HG03342 (cell line): ENCODE data around the gene PDGFA.

ENCODE experiments used
- ATAC-seq: cut with Tn5 transposase; IDR thresholded peaks from one replicate; pipeline ENCODE4 v1.9.1; 2021; ENCODE audit warnings: mild to moderate bottlenecking, moderate library complexity; ENCODE audit not compliant: unreplicated experiment

Gene PDGFA

DNA sequence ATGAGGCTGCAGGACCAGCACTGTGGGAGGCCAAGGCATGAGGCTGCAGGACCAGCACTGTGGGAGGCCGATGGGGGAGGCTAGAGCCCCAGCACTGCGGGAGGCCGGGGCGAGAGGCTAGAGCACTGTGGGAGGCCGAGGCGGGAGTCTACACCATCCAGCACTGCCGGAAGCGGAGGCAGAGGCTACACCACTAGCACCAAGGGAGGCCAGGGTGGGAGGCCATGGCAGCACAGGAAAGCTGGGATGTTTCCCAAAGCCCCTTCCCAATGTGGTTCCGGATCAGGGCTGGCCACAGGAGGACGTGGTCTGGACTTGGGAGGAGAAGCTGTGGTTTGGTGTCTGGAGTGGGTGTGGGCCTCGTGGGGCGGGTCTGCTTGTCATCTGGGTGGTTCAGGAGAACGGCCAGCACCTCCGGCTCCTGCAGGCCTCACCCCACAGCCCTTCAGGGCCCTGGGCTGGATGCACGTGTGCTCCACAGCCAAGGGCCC, 43.6 kb downstream of the PDGFA start:
- ATAC-seq = no peak

DNA sequence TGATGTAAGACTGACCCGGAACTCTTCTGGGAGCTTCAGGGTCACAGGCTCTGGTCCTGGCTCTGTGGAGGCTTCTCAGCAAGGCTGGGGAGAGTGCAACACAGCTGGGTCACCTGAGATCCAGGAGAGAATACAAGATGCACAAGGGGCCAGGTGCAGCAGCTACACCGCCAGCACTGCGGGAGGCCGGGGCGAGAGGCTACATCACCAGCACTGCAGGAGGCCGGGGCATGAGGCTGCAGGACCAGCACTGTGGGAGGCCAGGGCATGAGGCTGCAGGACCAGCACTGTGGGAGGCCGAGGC, 44.3 kb downstream of the PDGFA start:
- ATAC-seq = no peak

DNA sequence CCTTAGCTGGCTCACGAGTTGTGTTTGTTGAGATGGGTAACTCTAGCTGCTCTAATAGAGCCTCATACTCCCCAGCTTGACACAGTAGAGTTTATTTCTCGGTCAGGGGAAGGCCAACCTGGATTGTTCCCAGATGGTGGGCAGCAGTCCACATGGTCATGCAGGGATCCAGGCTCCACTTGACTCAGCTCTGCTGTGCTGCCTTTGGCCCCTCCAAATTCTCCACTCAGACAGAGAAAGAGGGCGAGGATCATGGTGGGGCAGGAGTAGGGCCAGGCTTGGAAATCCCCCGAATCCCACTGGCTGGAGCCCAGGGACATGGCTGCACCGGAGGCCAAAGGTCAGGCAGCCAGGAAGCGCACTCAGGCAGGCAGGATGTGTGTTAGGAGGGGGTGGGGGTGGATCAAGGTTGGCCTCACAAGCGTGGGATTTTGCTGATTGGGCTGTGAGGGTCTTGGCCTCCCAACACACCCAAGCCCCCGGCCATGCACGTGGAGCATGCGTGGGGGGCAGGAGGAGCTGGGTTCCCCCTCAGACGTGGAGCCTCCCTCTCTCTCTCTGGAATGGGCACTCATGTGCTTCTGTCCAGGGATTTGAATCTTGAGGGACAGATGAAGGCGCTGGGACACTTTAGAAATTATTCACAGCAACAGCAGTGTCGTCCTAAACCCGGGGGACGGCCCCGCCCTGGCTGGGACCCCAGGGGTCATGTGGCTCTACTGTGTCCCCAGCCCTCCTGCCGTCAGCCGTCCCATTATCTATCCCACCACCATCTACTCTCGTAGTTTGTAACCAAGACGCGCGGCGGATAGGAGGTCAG, 44.8 kb downstream of the PDGFA start:
- ATAC-seq = no peak

DNA sequence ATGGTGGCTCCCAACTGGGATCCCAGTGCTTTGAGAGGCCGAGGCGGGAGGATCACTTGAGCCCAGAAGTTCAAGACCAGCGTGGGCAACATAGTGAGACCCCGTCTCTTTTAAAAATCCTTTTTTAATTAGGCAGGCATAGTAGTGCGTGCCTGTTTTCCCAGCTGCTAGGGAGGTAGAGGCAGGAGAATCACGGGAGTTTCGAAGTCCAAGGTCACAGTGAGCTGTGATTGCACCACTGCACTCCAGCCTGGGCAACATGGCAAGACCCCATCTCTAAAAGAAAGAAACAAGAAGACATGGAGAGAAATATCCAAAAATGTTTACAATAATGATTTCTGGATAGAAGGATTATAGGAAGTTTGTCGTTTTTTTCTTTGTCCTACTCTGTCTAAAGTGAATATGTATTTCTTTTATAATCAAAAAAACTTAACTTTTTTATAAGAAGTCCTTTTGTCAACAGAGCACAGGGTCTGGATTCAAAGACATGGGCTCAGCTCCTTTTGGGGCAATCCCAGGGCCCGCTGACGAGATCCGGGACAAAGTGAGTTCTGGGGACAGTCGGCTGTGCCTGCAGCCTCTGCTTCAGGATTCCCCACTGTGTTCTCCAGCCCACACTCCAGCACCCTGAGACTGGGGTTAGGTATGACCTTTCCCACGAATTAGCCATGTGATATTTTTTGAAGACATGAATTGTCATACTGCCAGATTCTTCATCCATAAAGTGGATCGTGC, 45.6 kb downstream of the PDGFA start:
- no peak for ATAC-seq

DNA sequence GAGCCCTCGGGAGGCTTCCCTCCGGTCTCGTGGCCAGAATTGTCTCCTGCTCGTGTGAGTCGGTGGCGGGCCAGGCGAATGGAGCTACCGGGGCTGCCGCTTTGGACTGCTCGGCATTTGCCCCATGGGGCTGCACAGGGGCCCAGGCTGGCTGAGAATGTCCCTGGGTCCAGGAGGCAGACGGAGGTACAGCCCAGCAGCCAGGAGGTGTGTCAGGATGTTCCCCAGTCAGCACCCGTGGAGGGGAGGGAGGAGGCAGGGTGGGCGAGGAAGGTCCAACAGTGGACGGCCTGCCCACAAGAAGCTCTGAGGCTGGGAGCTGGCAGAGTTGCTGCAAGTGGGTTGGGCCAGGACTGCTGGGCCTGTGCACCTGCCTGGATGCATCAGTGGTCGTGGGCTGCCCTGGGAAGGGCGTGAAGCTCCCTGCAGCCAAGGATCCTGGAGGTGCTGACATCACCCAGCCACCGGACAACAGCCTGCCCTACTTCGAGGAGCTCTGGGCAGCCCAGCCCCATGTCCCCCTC, 46.4 kb downstream of the PDGFA start:
- no peak for ATAC-seq

DNA sequence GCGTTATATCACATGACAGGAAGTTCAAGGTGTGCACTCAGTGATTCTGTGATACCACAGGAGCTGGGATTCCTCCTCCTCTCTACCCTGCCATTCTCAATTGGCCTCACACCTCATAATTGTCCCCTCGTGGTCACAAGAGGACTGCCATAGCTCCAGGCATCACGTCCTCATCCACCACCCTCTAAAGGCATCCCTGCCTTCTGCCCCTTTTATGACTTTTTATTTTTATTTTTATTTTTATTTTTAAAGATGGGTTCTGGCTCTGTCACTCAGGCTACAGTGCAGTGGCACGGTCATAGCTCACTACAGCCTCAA, 47.0 kb downstream of the PDGFA start:
- no peak for ATAC-seq

DNA sequence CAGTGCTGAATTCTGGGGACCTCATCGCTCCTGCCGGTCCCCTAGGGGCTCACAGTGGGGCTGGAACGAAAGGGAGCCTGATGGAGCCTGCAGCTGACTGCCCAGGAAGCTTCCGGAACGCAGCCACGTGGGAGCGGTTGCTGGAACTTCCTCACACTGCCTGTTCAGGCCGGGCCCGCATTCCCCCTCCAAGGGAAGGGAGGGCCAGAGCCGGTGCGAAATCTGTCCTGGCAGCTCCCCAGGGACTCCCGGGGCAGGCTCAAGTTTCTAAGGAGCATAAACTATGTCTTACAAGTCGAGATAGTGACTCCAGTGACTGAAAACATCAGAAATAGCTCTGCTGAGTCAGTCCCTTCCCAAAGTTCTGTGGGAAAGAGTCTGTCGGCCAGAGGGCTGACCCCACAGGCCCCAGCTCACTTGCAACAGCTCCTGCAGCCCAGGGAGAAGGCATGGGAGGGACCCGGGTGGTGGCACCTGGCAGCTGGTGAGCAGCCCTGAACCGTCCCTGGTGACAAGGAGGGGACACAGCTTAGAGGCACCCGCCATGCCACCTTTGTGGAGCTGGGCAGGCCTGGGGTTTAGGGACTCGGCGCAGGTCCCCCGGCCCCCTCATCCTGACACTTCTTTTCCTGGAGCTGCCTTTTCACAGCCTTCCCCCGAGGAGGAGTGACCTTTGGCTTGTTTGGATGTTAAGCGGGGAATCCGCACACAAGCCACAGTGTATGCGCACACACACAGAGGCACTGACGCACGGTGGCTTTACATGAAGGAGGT, 47.6 kb downstream of the PDGFA start:
- ATAC-seq = no peak

DNA sequence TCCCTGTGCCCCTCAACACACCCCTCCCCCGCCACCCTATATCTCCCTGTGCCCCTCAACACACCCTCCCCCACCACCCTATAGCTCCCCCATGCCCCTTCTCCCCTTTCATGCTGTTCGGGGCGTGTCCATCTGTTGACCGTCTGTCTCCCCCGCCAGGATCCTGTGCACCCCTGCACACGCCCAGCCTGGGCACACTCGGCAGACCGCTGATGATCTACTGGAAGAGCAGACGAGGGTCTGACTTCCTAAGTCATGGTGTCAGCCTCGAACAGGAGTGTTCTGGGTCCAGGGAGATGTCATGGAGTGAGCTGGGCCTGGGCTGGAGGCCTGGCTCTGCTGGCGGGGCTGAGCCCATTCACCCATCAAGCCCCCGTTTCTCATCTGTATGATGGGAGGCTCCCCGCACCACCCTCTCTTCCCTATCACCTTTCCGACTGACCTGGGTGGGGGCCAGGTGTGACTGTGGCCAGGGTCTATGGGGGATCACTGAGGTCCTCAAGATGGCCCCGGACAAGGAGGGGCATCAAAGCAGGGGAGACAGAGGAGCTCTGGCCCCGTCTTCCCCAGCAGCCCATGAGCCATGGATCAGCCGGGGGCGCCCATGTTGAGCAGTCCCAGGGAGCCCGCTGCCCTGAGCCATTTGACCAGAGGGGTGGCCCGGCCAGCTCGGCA, 48.3 kb downstream of the PDGFA start:
- no peak for ATAC-seq

DNA sequence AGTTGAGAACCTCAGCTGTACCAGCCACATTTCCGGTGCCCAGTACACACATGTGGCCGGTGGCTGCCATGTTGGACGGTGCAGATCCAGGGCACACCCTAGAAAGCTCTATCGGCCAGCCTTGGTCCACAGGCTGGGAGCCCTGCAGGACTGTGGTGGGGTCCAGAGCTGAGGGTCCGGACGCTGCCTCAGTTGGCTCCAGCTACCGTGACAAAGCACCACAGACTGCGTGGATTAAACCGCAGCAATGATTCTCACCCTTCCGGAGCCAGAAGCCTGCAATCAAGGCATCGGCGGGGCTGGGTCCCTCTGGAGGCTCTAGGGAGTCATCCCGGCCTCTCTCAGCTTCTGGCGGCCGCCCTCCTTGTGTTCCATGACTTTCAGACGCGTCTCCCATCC, 50.1 kb downstream of the PDGFA start:
- ATAC-seq = no peak

DNA sequence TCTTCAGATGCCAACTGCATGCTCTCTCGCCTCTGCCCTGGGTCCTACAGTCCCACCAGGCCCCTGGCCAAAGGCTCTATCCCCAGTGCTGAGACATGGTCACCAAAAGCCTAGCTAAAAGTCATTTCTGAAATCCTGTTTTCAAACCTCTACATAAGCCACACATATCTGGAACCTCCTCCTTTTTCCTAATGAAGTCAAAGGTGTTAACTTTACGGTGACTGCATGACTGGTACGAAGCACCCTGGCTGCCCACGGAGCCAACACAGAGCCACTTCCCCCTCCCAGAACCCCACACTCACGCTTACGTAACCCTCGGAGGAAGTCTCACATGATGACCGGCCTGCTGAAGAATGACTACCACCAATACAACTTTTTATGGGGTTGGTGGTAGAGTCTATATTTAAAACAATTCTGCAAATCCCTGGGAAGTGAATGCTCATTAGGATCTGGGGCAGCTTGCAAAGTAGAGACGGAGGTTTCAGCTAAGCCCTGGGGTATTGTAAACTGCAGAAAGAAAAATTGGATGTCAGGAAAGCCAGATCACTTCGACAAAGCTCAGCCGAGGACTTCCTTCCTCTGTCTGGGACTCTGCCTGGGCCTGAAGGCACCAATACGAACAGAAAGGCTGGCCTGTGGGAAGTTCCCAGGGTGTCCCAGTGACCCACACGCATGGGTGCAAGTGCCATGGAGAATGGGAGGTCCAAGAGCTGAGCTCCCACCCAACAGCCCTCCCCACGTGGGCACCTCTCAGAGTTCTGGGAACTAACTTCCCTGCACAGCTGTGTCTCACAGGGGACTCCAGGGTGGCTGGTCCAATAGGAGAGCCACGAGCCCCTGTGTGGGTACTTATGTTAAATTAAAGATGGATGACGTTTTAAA, 50.7 kb downstream of the PDGFA start:
- ATAC-seq = no peak

DNA sequence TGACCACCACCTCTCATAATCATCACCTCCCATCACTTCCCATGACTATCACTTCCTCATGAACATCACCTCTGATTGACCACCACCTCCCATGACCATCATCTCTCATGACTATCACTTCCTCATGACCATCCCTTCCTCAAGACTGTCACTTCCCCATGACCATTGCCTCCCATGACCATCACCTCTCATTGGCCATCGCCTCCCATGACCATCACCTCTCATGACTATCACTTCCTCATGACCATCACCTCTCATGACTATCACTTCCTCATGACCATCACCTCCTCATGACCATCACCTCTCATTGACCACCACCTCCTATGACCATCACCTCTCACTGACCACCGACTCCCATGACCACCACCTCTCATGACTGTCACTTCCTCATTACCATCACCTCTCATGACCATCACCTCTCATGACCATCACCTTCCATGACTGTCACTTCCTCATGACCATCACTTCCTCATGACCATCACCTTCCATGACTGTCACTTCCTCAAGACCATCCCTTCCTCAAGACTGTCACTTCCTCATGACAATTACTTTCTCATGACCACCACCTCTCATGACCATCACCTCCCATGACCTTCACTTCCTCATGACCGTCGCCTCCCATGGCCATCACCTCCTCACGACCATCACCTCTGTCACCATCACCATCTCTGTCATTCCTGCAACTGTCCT, 51.6 kb downstream of the PDGFA start:
- no peak for ATAC-seq

DNA sequence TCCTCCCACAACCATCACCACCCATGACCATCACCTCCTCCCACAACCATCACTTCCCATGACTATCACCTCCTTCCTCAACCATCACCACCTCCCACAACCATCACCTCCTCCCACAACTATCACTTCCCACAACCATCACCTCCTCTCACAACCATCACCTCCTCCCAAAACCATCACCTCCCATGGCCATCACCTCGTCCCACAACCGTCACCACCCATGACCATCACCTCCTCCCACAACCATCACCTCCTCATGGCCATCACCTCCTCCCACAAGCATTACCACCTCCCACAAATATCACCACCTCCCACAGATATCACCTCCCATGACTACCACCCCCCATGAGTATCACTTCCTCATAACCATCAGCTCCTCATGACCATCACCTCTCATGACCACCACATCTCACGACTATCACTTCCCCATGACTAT, 52.2 kb downstream of the PDGFA start:
- ATAC-seq = no peak

DNA sequence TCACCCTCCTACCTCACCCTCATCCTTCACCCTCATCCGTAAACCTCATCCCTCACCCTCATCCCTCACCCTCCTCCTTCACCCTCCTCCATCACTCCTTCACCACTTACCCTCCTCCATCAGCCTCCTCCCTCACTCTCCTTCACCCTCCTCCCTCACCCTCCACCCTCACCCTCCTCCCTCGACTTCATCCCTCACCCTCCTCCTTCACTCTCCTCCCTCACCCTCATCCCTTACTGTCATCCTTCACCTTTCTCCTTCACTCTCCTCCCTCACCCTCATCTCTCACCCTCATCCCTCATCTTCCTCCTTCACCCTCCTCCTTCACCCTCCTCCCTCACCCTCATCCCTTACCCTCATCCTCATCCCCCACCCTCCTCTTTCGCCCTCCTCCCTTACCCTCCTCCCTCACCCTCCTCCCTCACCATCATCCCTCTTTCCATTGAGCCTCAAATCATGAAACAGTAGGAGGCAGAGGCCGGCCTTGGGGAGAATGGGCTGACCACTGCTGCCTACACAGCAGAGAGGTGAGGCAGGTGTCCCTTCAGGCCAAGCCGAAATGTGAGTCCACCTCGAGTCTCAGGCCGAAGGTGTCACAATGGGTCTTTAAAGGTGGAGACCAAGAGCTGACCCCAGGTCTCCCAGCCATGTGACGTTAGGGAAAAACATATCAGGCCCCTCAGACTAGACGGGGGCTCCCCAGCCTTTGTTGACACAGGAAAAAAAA, 53.0 kb downstream of the PDGFA start:
- ATAC-seq = no peak

DNA sequence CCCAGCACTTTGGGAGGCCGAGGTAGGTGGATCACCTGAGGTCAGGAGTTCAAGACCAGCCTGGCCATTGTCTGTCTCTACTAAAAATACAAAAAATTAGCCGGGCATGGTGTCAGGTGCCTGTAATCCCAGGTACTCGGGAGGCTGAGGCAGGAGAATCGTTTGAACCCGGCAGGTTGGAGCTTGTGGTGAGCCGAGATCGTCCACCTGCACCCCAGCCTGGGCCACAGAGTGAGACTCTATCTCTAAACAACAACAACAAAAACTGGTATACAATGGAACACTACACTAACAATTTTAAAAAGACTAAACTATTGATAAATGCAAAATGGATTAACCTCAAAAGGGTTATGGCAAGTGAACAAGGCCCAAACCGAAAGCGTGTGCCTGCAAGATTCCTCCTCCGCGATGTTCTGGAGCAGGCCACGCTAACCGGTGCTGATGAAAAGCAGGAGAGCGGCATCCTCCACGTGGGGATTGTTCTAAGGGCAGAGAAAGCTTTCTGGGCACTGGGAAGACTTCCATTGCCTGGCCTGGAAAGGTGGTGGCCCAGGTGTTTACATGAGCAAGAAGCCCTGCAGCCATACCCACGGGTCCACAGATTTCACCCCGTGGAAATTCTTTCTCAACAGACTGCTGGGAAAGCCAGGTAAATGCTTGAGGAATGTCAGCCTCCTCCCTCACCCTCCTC, 53.8 kb downstream of the PDGFA start:
- ATAC-seq = no peak

DNA sequence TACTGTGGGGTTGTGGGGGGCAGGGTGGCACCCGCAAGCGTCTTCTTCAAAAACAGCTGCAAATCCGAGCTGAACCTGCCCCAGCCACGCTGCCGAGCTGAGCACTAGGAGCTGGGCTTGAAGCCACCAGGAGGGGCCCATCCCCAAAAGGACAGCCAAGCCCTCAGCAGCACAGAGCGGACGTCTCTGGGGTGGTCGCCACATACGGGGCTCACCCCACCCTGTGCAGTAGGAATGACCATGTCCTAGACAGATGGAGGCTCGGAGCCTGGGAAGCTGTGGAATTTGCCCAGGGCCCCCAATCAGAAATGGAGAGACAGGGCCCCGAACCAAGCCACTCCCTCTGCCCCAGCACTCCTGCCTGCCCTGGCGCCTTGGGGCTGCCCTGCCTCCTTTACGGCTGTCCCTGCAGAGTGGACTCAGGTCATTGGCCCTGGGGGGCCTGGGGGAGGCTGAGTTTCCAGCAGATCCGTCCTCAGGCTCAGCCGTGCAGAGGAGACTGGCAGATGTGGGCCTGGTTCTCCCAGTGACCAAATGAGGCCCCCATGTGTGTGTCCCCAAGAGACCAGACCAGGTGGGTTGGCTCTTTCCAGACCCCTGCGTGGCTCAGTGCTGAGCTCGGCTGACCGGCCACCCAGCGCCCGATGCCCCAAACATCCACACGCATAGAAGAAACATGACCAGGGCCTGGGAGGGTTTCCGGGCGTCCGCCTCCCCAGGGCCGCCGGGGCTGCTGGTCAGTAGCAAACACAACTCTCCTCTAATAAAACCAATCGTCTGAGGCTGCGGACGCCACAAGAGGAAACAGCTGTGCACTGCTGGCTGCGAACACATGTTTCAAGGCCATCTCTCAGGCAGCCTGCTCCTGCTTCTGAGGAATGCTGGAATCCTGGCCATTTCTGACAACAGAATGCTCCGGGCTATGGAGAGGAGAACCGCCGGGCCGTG, 54.9 kb downstream of the PDGFA start:
- no peak for ATAC-seq

DNA sequence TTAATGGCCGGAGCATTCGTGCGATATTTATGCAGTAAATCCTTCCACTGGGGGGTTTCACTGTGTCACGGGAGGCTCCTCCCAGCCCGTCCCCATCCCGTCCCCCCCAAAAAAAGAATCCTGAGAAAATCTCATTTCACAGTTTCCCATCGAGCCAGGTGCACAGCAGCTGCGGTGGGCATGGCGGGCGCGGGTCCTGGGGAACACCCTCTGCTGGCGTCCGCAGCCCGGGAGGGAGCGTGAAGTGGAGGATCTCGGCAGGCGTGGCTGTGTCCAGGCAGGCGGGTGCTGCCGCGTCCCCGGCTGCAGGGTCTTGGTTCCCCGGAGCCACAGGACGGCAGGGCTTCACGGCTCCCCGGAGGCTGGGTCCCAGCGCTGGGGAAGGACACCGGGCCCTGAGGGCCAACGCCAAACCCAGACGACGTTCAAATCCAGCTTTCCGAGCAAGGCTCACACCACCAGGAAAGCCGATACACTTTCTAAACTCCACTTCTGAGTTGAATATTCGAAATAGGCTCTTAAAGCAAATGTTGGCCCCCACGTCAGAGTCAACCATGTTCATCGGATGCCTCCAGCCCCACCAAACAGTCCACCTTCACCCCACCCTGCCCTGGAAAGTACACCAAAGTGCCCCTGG, 55.7 kb downstream of the PDGFA start:
- no peak for ATAC-seq

DNA sequence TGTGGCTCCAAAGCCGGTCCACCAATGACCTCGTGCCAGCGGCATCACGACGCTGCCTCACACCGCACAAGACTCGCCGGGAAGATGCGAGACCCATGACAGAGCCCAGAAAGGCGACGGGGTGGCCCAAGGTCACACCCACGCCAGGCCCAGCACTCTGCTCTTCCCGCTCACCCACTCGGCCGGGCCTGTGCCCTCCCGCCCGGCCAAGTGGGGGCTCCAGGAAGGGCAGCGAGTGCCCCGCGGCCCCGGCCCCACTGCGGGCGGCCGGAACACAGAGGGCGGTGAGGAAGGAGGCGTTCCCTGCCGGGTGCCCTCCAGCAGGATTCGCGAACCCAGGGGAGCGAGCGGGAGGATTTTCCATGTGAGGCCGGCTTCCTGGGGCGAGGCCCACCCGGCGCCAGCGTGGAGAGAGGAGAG, 56.3 kb downstream of the PDGFA start:
- no peak for ATAC-seq
